MCF 10A (cell line): ENCODE results near the gene PPDPF. TPM values are rescaled to one million over a fixed set of nuclear protein-coding genes. Genes with fewer than 3 reads are reported as not detected.

Experiments used
- BruUV-seq: library from RNA; stranded (reverse); fragments of 400-500 nt; replicated peaks from 2 replicates; lab custom pipeline; 2021; lab: Mats Ljungman, UMichigan
- CTCF ChIA-PET: fragments of 300-600 bp; sonication (Branson Sonifier 250); formaldehyde crosslinking; extraction: SDS; loops from one replicate; lab custom pipeline; 2021; ENCODE audit warnings: antibody characterized with exemption, inconsistent platforms; lab: Yijun Ruan, JAX
- POLR2A ChIA-PET: fragments of 300-600, 350-650 bp; sonication (Branson Sonifier 250); formaldehyde crosslinking; extraction: SDS; loops from one replicate; lab custom pipeline; 2020; ENCODE audit warnings: antibody characterized with exemption, inconsistent platforms; lab: Yijun Ruan, JAX
- DNase-seq: peaks from one replicate; pipeline ENCODE4 v3.0.0-alpha.2; 2018; ENCODE audit not compliant: unreplicated experiment
- H3K27ac Mint-ChIP-seq: one replicate; pipeline ENCODE4 v1.8.0; 2022; ENCODE audit warnings: mild to moderate bottlenecking, low read depth, mixed read lengths; ENCODE audit not compliant: unreplicated experiment
- H3K27me3 Mint-ChIP-seq: one replicate; pipeline ENCODE4 v1.8.0; 2022; ENCODE audit warnings: mixed read lengths; ENCODE audit not compliant: insufficient read depth, unreplicated experiment
- H3K36me3 Mint-ChIP-seq: one replicate; pipeline ENCODE4 v1.8.0; 2022; ENCODE audit warnings: mild to moderate bottlenecking, moderate library complexity, mixed read lengths; ENCODE audit not compliant: insufficient read depth, unreplicated experiment
- H3K4me1 Mint-ChIP-seq: one replicate; pipeline ENCODE4 v1.8.0; 2022; ENCODE audit warnings: mixed read lengths; ENCODE audit not compliant: insufficient read depth, unreplicated experiment
- H3K4me3 Mint-ChIP-seq: one replicate; pipeline ENCODE4 v1.8.0; 2022; ENCODE audit warnings: mild to moderate bottlenecking, moderate library complexity, mixed read lengths; ENCODE audit not compliant: unreplicated experiment
- H3K9me3 Mint-ChIP-seq: one replicate; pipeline ENCODE4 v1.8.0; 2022; ENCODE audit warnings: mixed read lengths; ENCODE audit not compliant: unreplicated experiment
- intact Hi-C: fragments of 100-400 bp; cut with micrococcal nuclease; formaldehyde crosslinking; loops from 2 replicates; pipeline ENCODE4 v1.14.1; 2022
- total RNA-seq: library from RNA; stranded (reverse); gene quantifications from 2 replicates; pipeline ENCODE4 v1.2.3, GENCODE V29; 2022
- TF ChIP-seq, protein P1 (sequence below): fragments of 200-600 bp; IDR thresholded peaks from one replicate; pipeline ENCODE4 v1.8.0; 2022; ENCODE audit warnings: antibody characterized with exemption, mild to moderate bottlenecking; ENCODE audit not compliant: unreplicated experiment

PPDPF gene
- total RNA-seq, 1 experiment from 2014 or later, result 315 TPM

DNA sequence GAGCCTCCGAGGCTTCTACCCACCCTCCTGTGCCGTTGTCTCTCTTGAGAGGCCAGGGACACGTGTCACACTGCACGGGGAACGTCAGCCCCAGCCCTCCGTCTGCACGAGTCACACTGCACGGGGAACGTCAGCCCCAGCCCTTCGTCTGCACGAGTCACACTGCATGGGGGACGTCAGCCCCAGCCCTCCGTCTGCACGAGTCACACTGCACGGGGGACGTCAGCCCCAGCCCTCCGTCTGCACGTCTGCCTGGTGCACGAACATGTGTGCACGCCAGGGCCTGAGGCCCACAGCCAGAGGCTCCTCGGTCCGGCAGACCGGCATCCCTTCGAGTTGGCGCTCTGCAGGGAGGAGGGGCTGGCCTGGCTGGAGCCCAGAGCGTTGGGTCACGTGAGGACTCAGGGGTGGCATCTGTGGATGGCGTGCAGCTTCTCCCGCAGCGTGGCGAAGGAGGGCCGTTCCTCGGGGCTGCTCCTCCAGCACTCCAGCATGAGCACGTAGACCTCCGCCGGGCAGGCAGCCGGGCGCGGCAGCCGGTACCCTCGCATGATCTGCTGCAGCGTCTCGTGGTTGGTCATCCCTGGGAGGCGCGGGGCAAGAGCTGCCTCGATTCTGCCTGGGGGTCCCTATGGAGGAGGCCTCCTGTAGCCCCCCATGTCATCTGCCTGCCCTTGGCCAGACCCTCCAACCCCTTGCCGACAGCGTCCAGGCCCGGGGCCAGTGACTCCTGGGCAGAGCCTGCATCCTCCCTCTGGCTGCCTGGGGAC lies 20.0 kb downstream of the PPDPF start:
- no peak overlapping the region for H3K27ac Mint-ChIP-seq
- H3K4me3 Mint-ChIP-seq, result no peak overlapping the region
- no peaks in the 10 kb centered on the region for H3K9me3 Mint-ChIP-seq
- intact Hi-C loops, result no loop called here
- ChIA-PET POLR2A (interaction anchor here (0.6 kb wide), 1 partner anchor 44 kb away, joined by 3 read pairs; no protein-coding TSS in a partner anchor), CTCF (interaction anchor here (1.5 kb wide), 1 partner anchor 200 kb away, joined by 4 read pairs; no protein-coding TSS in a partner anchor)
- BruUV-seq, result no TSS peak
- peaks cover 29% of the 10 kb centered on the region for H3K4me1 Mint-ChIP-seq
- no peaks in the 10 kb centered on the region for H3K27me3 Mint-ChIP-seq
- TF ChIP-seq, protein P1, sequence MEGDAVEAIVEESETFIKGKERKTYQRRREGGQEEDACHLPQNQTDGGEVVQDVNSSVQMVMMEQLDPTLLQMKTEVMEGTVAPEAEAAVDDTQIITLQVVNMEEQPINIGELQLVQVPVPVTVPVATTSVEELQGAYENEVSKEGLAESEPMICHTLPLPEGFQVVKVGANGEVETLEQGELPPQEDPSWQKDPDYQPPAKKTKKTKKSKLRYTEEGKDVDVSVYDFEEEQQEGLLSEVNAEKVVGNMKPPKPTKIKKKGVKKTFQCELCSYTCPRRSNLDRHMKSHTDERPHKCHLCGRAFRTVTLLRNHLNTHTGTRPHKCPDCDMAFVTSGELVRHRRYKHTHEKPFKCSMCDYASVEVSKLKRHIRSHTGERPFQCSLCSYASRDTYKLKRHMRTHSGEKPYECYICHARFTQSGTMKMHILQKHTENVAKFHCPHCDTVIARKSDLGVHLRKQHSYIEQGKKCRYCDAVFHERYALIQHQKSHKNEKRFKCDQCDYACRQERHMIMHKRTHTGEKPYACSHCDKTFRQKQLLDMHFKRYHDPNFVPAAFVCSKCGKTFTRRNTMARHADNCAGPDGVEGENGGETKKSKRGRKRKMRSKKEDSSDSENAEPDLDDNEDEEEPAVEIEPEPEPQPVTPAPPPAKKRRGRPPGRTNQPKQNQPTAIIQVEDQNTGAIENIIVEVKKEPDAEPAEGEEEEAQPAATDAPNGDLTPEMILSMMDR, result no peak
- no peak for DNase-seq
- H3K36me3 Mint-ChIP-seq, result peaks cover 7% of the 10 kb centered on the region

DNA sequence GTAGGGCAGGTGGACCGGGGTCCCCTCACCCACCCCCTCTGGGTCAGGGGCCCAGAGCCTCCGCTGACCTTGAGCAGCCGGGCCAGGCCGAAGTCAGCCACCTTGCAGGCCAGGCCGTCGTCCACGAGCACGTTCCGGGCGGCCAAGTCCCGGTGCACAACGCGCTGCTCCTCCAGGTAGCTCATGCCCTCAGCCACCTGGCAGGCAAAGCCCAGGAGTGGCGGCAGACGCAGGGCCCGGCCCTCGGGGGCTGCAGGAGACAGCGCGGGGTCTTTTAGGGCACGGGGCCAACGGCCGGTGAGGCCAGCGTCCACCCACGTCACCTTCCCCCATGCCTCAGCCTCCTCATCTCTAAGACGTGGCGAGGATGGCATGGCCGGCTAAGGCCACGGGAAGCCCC lies 20.8 kb downstream of the PPDPF start:
- Mint-ChIP-seq H3K9me3 (no peaks in the 10 kb centered on the region), H3K27me3 (no peaks in the 10 kb centered on the region), H3K4me1 (peaks cover 26% of the 10 kb centered on the region), H3K4me3 (peak overlapping the region; percentile 74), H3K27ac (no peak overlapping the region), H3K36me3 (peaks cover 7% of the 10 kb centered on the region)
- intact Hi-C loops, result no loop called here
- BruUV-seq, result no TSS peak
- ChIA-PET POLR2A (interaction anchor here (0.6 to 1.4 kb wide), 11 partner anchors 12 to 1264 kb away, joined by 3 to 12 read pairs (median 4); partner anchors contain the start of genes GMEB2, PPDPF, TPD52L2 and UCKL1), CTCF (no interaction called here)
- no peak for DNase-seq
- TF ChIP-seq, protein P1, result no peak

DNA sequence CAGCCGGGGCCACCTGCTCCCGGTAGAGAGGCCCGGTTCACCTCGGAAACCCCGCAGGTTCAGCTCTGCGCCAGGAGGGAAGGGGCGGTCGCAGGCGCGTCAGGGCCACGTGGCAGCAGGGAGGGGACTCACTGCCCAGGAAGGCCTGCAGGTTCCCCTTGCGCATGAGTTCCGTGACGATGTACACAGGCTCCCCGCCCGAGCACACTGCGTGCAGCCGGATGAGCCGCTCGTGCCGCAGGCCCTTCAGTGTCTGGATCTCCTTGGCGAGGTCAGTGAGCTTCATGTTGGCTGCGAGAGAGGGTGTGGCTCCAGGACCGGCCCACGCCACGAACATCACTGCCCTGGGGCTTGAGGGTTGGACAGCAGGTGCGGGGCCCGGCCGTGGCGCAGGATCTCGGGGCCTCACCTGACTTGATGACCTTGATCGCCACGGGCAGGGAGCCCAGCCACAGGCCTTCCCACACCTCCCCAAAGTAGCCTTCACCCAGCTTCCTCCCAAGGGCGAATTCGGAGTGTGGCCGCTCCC lies 21.5 kb downstream of the PPDPF start:
- intact Hi-C loops, result no loop called here
- DNase-seq, result peak; percentile 63
- no peaks in the 10 kb centered on the region for H3K9me3 Mint-ChIP-seq
- peaks cover 7% of the 10 kb centered on the region for H3K36me3 Mint-ChIP-seq
- H3K27ac Mint-ChIP-seq, result peak overlapping the region; percentile 84
- no peaks in the 10 kb centered on the region for H3K27me3 Mint-ChIP-seq
- POLR2A ChIA-PET, result interaction anchor here (0.6 to 1.4 kb wide), 12 partner anchors 13 to 1265 kb away, joined by 3 to 12 read pairs (median 4); partner anchors contain the start of genes GMEB2, PPDPF, TPD52L2 and UCKL1
- BruUV-seq, result TSS peak; percentile 61
- peaks cover 21% of the 10 kb centered on the region for H3K4me1 Mint-ChIP-seq
- CTCF ChIA-PET, result interaction anchor here (0.6 to 1.3 kb wide), 2 partner anchors 40 to 458 kb away, joined by 3 read pairs; no protein-coding TSS in a partner anchor
- TF ChIP-seq, protein P1, result no peak
- peak overlapping the region; percentile 74 for H3K4me3 Mint-ChIP-seq

DNA sequence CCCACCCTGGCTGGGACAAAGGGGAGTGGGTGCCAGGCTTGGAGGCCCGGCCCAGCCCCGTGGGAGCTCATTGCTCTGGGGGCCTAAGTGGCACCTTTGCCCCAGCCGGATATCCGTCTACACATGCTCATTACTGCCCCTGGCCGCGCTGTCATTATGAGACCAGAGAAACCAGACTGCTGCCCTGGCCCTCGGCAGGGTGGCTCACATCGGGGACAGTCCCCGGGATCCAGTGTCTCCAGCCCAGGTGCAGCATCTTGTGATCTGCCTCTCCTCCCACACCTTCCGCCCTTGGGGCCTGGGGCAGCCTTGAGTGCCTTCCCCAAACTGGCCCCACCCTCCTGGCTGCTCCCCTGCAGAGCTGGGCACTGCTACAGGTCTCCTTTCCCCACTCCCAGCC lies 22.1 kb downstream of the PPDPF start:
- Mint-ChIP-seq H3K36me3 (peaks cover 7% of the 10 kb centered on the region), H3K4me1 (peaks cover 21% of the 10 kb centered on the region)
- CTCF ChIA-PET, result interaction anchor here (0.7 to 1.3 kb wide), 2 partner anchors 39 to 376 kb away, joined by 3 read pairs; no protein-coding TSS in a partner anchor

More for the DNA sequence above, 22.1 kb downstream of the PPDPF start:
- BruUV-seq, result no TSS peak
- Mint-ChIP-seq H3K4me3 (peak overlapping the region; percentile 74), H3K27ac (peak overlapping the region; percentile 84), H3K9me3 (no peaks in the 10 kb centered on the region), H3K27me3 (no peaks in the 10 kb centered on the region)
- POLR2A ChIA-PET, result interaction anchor here (1.2 to 1.4 kb wide), 4 partner anchors 9 to 323 kb away, joined by 5 to 12 read pairs (median 6); partner anchors contain the start of genes GMEB2, PPDPF and TPD52L2
- TF ChIP-seq, protein P1, result no peak
- intact Hi-C loops, result no loop called here
- no peak for DNase-seq
